SH-SY5Y (cell line): ENCODE results near the gene NMNAT2.

ENCODE experiments used
- GATA2 ChIP-seq: IDR thresholded peaks from 2 replicates; pipeline ENCODE4 v1.6.1; 2011; ENCODE audit warnings: mild to moderate bottlenecking, low read depth, low read length
- GATA3 ChIP-seq: IDR thresholded peaks from 2 replicates; pipeline ENCODE4 v1.6.1; 2011; ENCODE audit warnings: low read depth, mild to moderate bottlenecking, low read length, moderate library complexity

DNA sequence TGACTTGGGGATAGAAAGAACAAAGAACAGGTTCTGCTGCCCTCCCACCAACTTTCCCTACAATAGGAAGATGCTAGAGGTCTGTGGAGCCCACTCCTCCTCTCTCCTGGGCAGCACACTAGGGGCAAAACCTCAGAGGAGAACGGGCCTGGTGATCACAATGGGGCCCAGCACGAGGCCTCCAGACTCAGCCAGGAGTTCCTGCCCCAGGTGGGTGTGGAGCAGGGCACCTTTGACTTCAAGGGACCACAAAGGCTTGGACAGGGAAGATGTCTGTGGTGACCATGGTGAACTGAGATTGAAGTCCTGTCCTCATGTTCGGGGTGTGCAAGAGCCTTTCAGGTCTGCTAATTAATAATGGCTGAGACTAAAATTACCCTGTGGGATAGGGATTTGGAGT, 143.3 kb downstream of the NMNAT2 start:
- no peak for TF ChIP-seq GATA2
- TF ChIP-seq GATA3, result no peak
